ENCODE data around the gene NAV2. TPM values are rescaled to one million over a fixed set of nuclear protein-coding genes. Genes with fewer than 3 reads are reported as not detected.

Gene NAV2
- polyA plus RNA-seq, 1 donor from 2014 or later = 3.0 TPM

DNA sequence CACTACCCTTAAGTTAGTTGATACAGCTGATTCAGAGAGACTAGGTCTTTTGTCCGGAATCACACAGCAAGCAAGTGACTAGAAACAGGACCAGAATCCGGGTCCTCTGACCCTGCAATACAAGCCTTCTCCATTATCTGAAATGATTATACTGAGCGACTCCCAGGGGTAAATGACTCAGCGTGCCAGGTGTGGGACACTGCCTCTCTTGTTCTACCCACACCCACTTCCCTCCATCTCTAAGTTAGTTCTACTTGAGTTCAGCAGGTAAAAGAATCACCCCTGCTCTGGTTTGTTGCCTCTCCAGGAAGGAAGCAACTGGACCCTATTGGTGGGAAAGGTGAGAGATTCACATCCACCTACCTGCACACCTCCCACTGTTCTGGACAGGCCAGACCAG is 290.7 kb downstream of the NAV2 start:
- no peaks in the 10 kb centered on the region for H3K9me3 ChIP-seq (ENCODE audit: low read length)
- no peak overlapping the region for H2AFZ ChIP-seq (ENCODE audit: low read depth, low read length)
- no peaks in the 10 kb centered on the region for H4K20me1 ChIP-seq (ENCODE audit: insufficient read depth)
- no peak overlapping the region for H3K27ac ChIP-seq (ENCODE audit: low read length)
- H3K4me3 ChIP-seq (ENCODE audit: low read length) = no peak overlapping the region
- H3K79me2 ChIP-seq (replicated peaks; ENCODE audit: insufficient read depth, low read length) = no peaks in the 10 kb centered on the region
- no peak overlapping the region for H3K4me2 ChIP-seq (ENCODE audit: low read length)
- TF ChIP-seq SMC3 (conservative IDR thresholded peaks at IDR 0.05; ENCODE audit: poor library complexity) (no peak), POLR2AphosphoS5 (IDR thresholded peaks at IDR 0.05) (no peak), EZH2 (IDR thresholded peaks at IDR 0.05; ENCODE audit: borderline replicate concordance, insufficient read depth, low read length, poor library complexity, severe bottlenecking) (no peak), RAD21 (conservative IDR thresholded peaks at IDR 0.05) (no peak), EP300 (conservative IDR thresholded peaks at IDR 0.05; ENCODE audit: poor library complexity, severe bottlenecking) (no peak), MXI1 (conservative IDR thresholded peaks at IDR 0.05; ENCODE audit: poor library complexity, severe bottlenecking) (no peak)
- TF ChIP-seq, protein P1, sequence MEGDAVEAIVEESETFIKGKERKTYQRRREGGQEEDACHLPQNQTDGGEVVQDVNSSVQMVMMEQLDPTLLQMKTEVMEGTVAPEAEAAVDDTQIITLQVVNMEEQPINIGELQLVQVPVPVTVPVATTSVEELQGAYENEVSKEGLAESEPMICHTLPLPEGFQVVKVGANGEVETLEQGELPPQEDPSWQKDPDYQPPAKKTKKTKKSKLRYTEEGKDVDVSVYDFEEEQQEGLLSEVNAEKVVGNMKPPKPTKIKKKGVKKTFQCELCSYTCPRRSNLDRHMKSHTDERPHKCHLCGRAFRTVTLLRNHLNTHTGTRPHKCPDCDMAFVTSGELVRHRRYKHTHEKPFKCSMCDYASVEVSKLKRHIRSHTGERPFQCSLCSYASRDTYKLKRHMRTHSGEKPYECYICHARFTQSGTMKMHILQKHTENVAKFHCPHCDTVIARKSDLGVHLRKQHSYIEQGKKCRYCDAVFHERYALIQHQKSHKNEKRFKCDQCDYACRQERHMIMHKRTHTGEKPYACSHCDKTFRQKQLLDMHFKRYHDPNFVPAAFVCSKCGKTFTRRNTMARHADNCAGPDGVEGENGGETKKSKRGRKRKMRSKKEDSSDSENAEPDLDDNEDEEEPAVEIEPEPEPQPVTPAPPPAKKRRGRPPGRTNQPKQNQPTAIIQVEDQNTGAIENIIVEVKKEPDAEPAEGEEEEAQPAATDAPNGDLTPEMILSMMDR (IDR thresholded peaks at IDR 0.05; ENCODE audit: poor library complexity, severe bottlenecking) = no peak
- H3K9ac ChIP-seq (ENCODE audit: low read length) = no peak overlapping the region
- no peaks in the 10 kb centered on the region for H3K27me3 ChIP-seq (ENCODE audit: insufficient read depth, low read depth, low read length)
- H3F3A ChIP-seq (ENCODE audit: insufficient read depth, low read length, poor library complexity, severe bottlenecking) = no peaks in the 10 kb centered on the region
- H3K36me3 ChIP-seq (ENCODE audit: insufficient read depth, low read length) = no peaks in the 10 kb centered on the region
- no peaks in the 10 kb centered on the region for H3K9me2 ChIP-seq (ENCODE audit: insufficient read depth, low read length)

DNA sequence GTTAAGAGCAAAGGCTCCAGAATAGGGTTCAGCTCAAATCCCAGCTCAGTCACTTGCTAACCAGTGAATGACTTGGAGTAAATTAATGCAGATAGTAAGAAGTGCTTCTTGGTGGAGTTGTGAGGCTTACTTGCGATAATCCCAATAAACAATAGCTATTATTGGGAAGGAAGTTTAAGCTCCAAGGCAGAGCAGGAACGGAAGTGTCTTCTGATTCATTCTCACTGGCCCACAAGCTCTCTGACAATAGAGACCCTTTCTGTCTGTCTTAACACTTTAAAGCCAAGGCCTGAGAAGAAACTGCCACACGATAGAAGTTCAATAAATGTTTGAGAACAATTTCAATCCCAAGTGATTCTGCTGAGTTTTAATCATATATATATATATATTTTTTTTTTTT is 292.2 kb downstream of the NAV2 start:
- no peak for TF ChIP-seq POLR2AphosphoS5 (IDR thresholded peaks at IDR 0.05)
- no peak for TF ChIP-seq SMC3 (conservative IDR thresholded peaks at IDR 0.05; ENCODE audit: poor library complexity)
- TF ChIP-seq, protein P2, sequence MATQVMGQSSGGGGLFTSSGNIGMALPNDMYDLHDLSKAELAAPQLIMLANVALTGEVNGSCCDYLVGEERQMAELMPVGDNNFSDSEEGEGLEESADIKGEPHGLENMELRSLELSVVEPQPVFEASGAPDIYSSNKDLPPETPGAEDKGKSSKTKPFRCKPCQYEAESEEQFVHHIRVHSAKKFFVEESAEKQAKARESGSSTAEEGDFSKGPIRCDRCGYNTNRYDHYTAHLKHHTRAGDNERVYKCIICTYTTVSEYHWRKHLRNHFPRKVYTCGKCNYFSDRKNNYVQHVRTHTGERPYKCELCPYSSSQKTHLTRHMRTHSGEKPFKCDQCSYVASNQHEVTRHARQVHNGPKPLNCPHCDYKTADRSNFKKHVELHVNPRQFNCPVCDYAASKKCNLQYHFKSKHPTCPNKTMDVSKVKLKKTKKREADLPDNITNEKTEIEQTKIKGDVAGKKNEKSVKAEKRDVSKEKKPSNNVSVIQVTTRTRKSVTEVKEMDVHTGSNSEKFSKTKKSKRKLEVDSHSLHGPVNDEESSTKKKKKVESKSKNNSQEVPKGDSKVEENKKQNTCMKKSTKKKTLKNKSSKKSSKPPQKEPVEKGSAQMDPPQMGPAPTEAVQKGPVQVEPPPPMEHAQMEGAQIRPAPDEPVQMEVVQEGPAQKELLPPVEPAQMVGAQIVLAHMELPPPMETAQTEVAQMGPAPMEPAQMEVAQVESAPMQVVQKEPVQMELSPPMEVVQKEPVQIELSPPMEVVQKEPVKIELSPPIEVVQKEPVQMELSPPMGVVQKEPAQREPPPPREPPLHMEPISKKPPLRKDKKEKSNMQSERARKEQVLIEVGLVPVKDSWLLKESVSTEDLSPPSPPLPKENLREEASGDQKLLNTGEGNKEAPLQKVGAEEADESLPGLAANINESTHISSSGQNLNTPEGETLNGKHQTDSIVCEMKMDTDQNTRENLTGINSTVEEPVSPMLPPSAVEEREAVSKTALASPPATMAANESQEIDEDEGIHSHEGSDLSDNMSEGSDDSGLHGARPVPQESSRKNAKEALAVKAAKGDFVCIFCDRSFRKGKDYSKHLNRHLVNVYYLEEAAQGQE (IDR thresholded peaks at IDR 0.05; ENCODE audit: borderline replicate concordance) = no peak
- TF ChIP-seq EP300 (conservative IDR thresholded peaks at IDR 0.05; ENCODE audit: poor library complexity, severe bottlenecking) = no peak
- no peak for TF ChIP-seq EZH2 (IDR thresholded peaks at IDR 0.05; ENCODE audit: borderline replicate concordance, insufficient read depth, low read length, poor library complexity, severe bottlenecking)
- no peak for TF ChIP-seq TAF1 (IDR thresholded peaks at IDR 0.05; ENCODE audit: low read depth)
- no peak for TF ChIP-seq MXI1 (conservative IDR thresholded peaks at IDR 0.05; ENCODE audit: poor library complexity, severe bottlenecking)
- TF ChIP-seq RAD21 (conservative IDR thresholded peaks at IDR 0.05) = no peak
- TF ChIP-seq, protein P1 (IDR thresholded peaks at IDR 0.05; ENCODE audit: poor library complexity, severe bottlenecking) = no peak
- Histone ChIP-seq H3K4me2 (ENCODE audit: low read length) (no peak overlapping the region), H3F3A (ENCODE audit: insufficient read depth, low read length, poor library complexity, severe bottlenecking) (no peaks in the 10 kb centered on the region), H4K20me1 (ENCODE audit: insufficient read depth) (no peaks in the 10 kb centered on the region), H3K27ac (ENCODE audit: low read length) (no peak overlapping the region), H3K9ac (ENCODE audit: low read length) (no peak overlapping the region), H3K9me3 (ENCODE audit: low read length) (no peaks in the 10 kb centered on the region), H3K36me3 (ENCODE audit: insufficient read depth, low read length) (no peaks in the 10 kb centered on the region), H3K27me3 (ENCODE audit: insufficient read depth, low read depth, low read length) (no peaks in the 10 kb centered on the region), H3K4me3 (ENCODE audit: low read length) (no peak overlapping the region), H2AFZ (ENCODE audit: low read depth, low read length) (no peak overlapping the region), H3K9me2 (ENCODE audit: insufficient read depth, low read length) (no peaks in the 10 kb centered on the region), H3K79me2 (replicated peaks; ENCODE audit: insufficient read depth, low read length) (no peaks in the 10 kb centered on the region)

Data from neural cell (in vitro differentiated cells).